GM19240 (cell line): ENCODE data around the gene MTCH1.
"Not testable (repeated sequence)": the region's sequence is repeated elsewhere in the genome, so short reads cannot be mapped to it uniquely, and the experiment has no call there.

Source experiments
- DNase-seq: peaks from one replicate; pipeline ENCODE4 v3.0.0; 2011; ENCODE audit warnings: low spot score; ENCODE audit not compliant: insufficient read length

The MTCH1 gene

GRCh38 chr6:36997811-36998722 lies 12.1 kb upstream of the MTCH1 start:
- DNase-seq: no peak

GRCh38 chr6:36990401-36990800 lies 4.4 kb upstream of the MTCH1 start:
- not testable (repeated sequence) for DNase-seq

- no peak for DNase-seq
Observed at GRCh38 chr6:36989264-36989663, 3.3 kb upstream of the MTCH1 start.

GRCh38 chr6:36986704-36987047 lies 680 bp upstream of the MTCH1 start:
- no peak for DNase-seq

- no peak for DNase-seq
Observed at GRCh38 chr6:36985417-36985807, 584 bp downstream of the MTCH1 start.

GRCh38 chr6:36984581-36985416 lies 1.2 kb downstream of the MTCH1 start:
- peak; percentile 53 for DNase-seq

GRCh38 chr6:36983538-36983937 lies 2.5 kb downstream of the MTCH1 start:
- no peak for DNase-seq

GRCh38 chr6:36980876-36981619 lies 4.9 kb downstream of the MTCH1 start:
- DNase-seq: no peak

- no peak for DNase-seq
Observed at GRCh38 chr6:36980129-36980528, 5.9 kb downstream of the MTCH1 start.

GRCh38 chr6:36979347-36979742 lies 6.7 kb downstream of the MTCH1 start:
- no peak for DNase-seq

GRCh38 chr6:36978421-36979346 lies 7.3 kb downstream of the MTCH1 start:
- no peak for DNase-seq

- DNase-seq: no peak
Observed at GRCh38 chr6:36977470-36977941, 8.5 kb downstream of the MTCH1 start.

GRCh38 chr6:36976931-36977330 lies 9.1 kb downstream of the MTCH1 start:
- DNase-seq: no peak

GRCh38 chr6:36976509-36976908 lies 9.5 kb downstream of the MTCH1 start:
- DNase-seq: no peak

- DNase-seq: no peak
Observed at GRCh38 chr6:36976007-36976264, 10.1 kb downstream of the MTCH1 start.

GRCh38 chr6:36975231-36976006 lies 10.6 kb downstream of the MTCH1 start:
- no peak for DNase-seq

- no peak for DNase-seq
Observed at GRCh38 chr6:36973647-36974046, 12.3 kb downstream of the MTCH1 start.

GRCh38 chr6:36973190-36973589 lies 12.8 kb downstream of the MTCH1 start:
- no peak for DNase-seq

GRCh38 chr6:36971921-36972673 lies 13.9 kb downstream of the MTCH1 start:
- DNase-seq: no peak
